Heart right ventricle (tissue), 16 donors: ENCODE measurements around the gene NPTX1. TPM values are rescaled to one million over a fixed set of nuclear protein-coding genes. Genes with fewer than 3 reads are reported as not detected.
A peak's percentile ranks its signal among the peaks of the same experiment; 100 is the strongest.

Experiments
- ATAC-seq, 8 donors: fragments of 200-7000 bp; cut with Tn5 transposase; one replicate each; pipeline ENCODE4 v1.9.1; 2020; ENCODE audit warnings: mild to moderate bottlenecking in 8 of 8, moderate library complexity in 8 of 8, moderate number of reproducible peaks in 1 of 8
- DNase-seq, 2 donors: peaks; one replicate each; pipeline ENCODE4 v3.0.0-alpha.2; 2020
- H3K27ac ChIP-seq, 10 donors: fragments of 200-600 bp; sonication (generic) in 2 of 10; one replicate each; pipeline versions ENCODE4 v1.5.0 to v1.8.0; 2020 to 2022; ENCODE audit warnings: mild to moderate bottlenecking in 3 of 10
- H3K27me3 ChIP-seq, 7 donors: fragments of 200-600 bp; one replicate each; pipeline ENCODE4 v1.8.0; 2021 to 2022; ENCODE audit warnings: mild to moderate bottlenecking in 2 of 7
- H3K36me3 ChIP-seq, 9 donors: fragments of 200-600 bp; sonication (generic) in 1 of 9; one replicate each; pipeline versions ENCODE4 v1.5.0 to v1.8.0; 2020 to 2022; ENCODE audit warnings: mild to moderate bottlenecking in 2 of 9
- H3K4me1 ChIP-seq, 9 donors: fragments of 200-600 bp; sonication (generic) in 1 of 9; one replicate each; pipeline versions ENCODE4 v1.5.0 to v1.8.0; 2020 to 2022; ENCODE audit warnings: mild to moderate bottlenecking in 4 of 9
- H3K4me3 ChIP-seq, 10 donors: fragments of 200-600 bp; sonication (generic) in 2 of 10; one replicate each; pipeline versions ENCODE4 v1.5.0 to v1.8.0; 2020 to 2022; ENCODE audit warnings: mild to moderate bottlenecking in 7 of 10, moderate library complexity in 2 of 10
- H3K9me3 ChIP-seq, 11 donors: fragments of 200-600 bp in 10 of 11; sonication (generic) in 2 of 11; one replicate each; pipeline versions ENCODE4 v1.5.0 to v1.8.0; 2013 to 2022; ENCODE audit warnings: mild to moderate bottlenecking in 2 of 11, control low read depth in 1 of 11, moderate library complexity in 1 of 11
- CTCF ChIP-seq, 9 donors: fragments of 200-600 bp; sonication (generic) in 2 of 9; IDR thresholded peaks; one replicate each; pipeline versions ENCODE4 v1.5.0 to v1.8.0; 2021 to 2022; ENCODE audit warnings: antibody characterized with exemption in 9 of 9, mild to moderate bottlenecking in 5 of 9, moderate library complexity in 1 of 9
- WGBS, 2 donors: extraction: QIAGEN DNeasy Blood & Tissue Kit; methylation state at CpG; one replicate each; pipeline ENCODE4 v1.1.7; 2013; ENCODE audit warnings: inconsistent platforms in 1 of 2; 5-methylcytosine and 5-hydroxymethylcytosine counted together
- intact Hi-C, 10 donors: fragments of 100-400 bp; cut with DNase I; formaldehyde crosslinking; loops; one replicate each; pipeline versions ENCODE4 v1.11.1 to v1.14.2; 2022
- polyA plus RNA-seq, 2 donors: library from polyadenylated mRNA; stranded (reverse); fragments of 200-250 nt; gene quantifications; one replicate each; pipeline ENCODE4 v1.2.3, GENCODE V29; 2013
- total RNA-seq, 10 donors: library from RNA; stranded (reverse); fragmentation: NEBNext Ultra II Directional in 3 of 10; extraction: Animal tissue kit (Norgen Biotek cat#: 25700) in 3 of 10; gene quantifications; one replicate each; pipeline versions ENCODE4 v1.2.1 to v1.2.4, GENCODE V29; 2021 to 2023
- donor health status: Arrhythmogenic right ventricular cardiomyopathy.
- donor health status: ischemic (EF 13 %, LVEDD 7.1; RV severe dilation, severe dysfunction).
- donor health status: healthy with polysubstance abuse.
- donor health status: DM: no; HTN: yes; CAD: no.
- donor health status: DM: no; HTN: no; CAD: no.
- donor health status: ischemic (EF 25% LVEDD 6.9; RV normal size, moderate dysfunction).
- donor health status: ischemic (EF 25% LVEDD 5.7; RV mildly dilated, moderate dysfunction).
- donor health status: healthy.
- donor health status: DM: yes; HTN: yes; CAD: no.
- donor health status: Ischemic cardiomyopathy.
- donor health status: ischemic (EF 35%, LVEDD 5.7; RV mildly dilated, moderate dysfunction).
- donor health status: nonischemic (EF 11% LVEDD 7.7; RV severe dilation, severe dysfunction).
- donor health status: DM: yes; HTN: yes; CAD: no.
- donor health status: PGD.
- donor health status: ischemic (EF 29% LVEDD 5.4; RV normal size, mild dysfunction).
- donor health status: nonischemic (EF 23%, LVEDD 6.1; RV moderate dilation, normal function).

NPTX1 gene
- total and polyA plus RNA-seq, 12 donors: 0.03 TPM; not detected in 11

GRCh38 chr17:80443916-80444643 lies 32.3 kb downstream of the NPTX1 start:
- Histone ChIP-seq H3K9me3 (no peaks in the 10 kb centered on the region), H3K36me3 (peaks cover 0 to 3% (median 0%) of the 10 kb centered on the region in 9 donors), H3K4me3 (no peak overlapping the region), H3K27ac (no peak overlapping the region), H3K4me1 (no peaks in the 10 kb centered on the region), H3K27me3 (peaks cover 0 to 18% (median 0%) of the 10 kb centered on the region in 7 donors)
- intact Hi-C loops: no loop called here
- peak in 1 of 2 donors; percentile 2 for DNase-seq
- WGBS, 2 donors: 15 to 25% methylated on average over 31 of the region's 31 CpGs
- ATAC-seq: no peak
- TF ChIP-seq CTCF (IDR thresholded peaks at IDR 0.05): no peak

- no peak overlapping the region for H3K4me3 ChIP-seq
Observed at GRCh38 chr17:80443498-80443897, 32.9 kb downstream of the NPTX1 start.

GRCh38 chr17:80442764-80443163 lies 33.6 kb downstream of the NPTX1 start:
- intact Hi-C loops: no loop called here
- Histone ChIP-seq H3K9me3 (no peaks in the 10 kb centered on the region), H3K36me3 (peaks cover 0 to 3% (median 0%) of the 10 kb centered on the region in 9 donors), H3K4me3 (no peak overlapping the region), H3K27ac (no peak overlapping the region), H3K4me1 (no peaks in the 10 kb centered on the region), H3K27me3 (peaks cover 0 to 18% (median 0%) of the 10 kb centered on the region in 7 donors)
- TF ChIP-seq CTCF (IDR thresholded peaks at IDR 0.05): no peak
- DNase-seq: no peak
- ATAC-seq: no peak
- 87 to 89% methylated on average over 3 of the region's 4 CpGs for WGBS, 2 donors

More at GRCh38 chr17:80443498-80443897, 32.9 kb downstream of the NPTX1 start:
- intact Hi-C loops: no loop called here
- Histone ChIP-seq H3K4me1 (no peaks in the 10 kb centered on the region), H3K9me3 (no peaks in the 10 kb centered on the region), H3K27ac (no peak overlapping the region), H3K27me3 (peaks cover 0 to 18% (median 0%) of the 10 kb centered on the region in 7 donors), H3K36me3 (peaks cover 0 to 3% (median 0%) of the 10 kb centered on the region in 9 donors)
- 33 to 42% methylated on average over 11 to 12 of the region's 12 CpGs for WGBS, 2 donors
- ATAC-seq: no peak
- no peak for TF ChIP-seq CTCF (IDR thresholded peaks at IDR 0.05)
- peak in 1 of 2 donors; percentile 5 for DNase-seq

GRCh38 chr17:80442323-80442659 lies 34.1 kb downstream of the NPTX1 start:
- DNase-seq (no peak), ATAC-seq (no peak)
- Histone ChIP-seq H3K4me1 (no peaks in the 10 kb centered on the region), H3K27ac (no peak overlapping the region), H3K9me3 (no peaks in the 10 kb centered on the region), H3K27me3 (peaks cover 0 to 18% (median 0%) of the 10 kb centered on the region in 7 donors), H3K4me3 (no peak overlapping the region), H3K36me3 (peaks cover 0 to 6% (median 0%) of the 10 kb centered on the region in 9 donors)
- whole genome bisulfite sequencing, 2 donors: 85 to 88% methylated on average over 12 of the region's 12 CpGs
- TF ChIP-seq CTCF (IDR thresholded peaks at IDR 0.05): no peak
- intact Hi-C loops: no loop called here
